Erythroblast (primary cell): ENCODE results near the gene SPEM1.

ENCODE experiments used
- DNase-seq, 2 experiments: peaks; one replicate each; lab custom pipeline; 2025; lab: John Stamatoyannopoulos, UW
- GATA1 ChIP-seq: IDR thresholded peaks from 2 replicates; pipeline ENCODE4 v1.6.1; 2011; ENCODE audit warnings: low read depth, mild to moderate bottlenecking, control low read depth, low read length, moderate library complexity
- POLR2A ChIP-seq: IDR thresholded peaks from 2 replicates; pipeline ENCODE4 v1.6.1; 2011; ENCODE audit warnings: mild to moderate bottlenecking, low read length

The SPEM1 gene

DNA sequence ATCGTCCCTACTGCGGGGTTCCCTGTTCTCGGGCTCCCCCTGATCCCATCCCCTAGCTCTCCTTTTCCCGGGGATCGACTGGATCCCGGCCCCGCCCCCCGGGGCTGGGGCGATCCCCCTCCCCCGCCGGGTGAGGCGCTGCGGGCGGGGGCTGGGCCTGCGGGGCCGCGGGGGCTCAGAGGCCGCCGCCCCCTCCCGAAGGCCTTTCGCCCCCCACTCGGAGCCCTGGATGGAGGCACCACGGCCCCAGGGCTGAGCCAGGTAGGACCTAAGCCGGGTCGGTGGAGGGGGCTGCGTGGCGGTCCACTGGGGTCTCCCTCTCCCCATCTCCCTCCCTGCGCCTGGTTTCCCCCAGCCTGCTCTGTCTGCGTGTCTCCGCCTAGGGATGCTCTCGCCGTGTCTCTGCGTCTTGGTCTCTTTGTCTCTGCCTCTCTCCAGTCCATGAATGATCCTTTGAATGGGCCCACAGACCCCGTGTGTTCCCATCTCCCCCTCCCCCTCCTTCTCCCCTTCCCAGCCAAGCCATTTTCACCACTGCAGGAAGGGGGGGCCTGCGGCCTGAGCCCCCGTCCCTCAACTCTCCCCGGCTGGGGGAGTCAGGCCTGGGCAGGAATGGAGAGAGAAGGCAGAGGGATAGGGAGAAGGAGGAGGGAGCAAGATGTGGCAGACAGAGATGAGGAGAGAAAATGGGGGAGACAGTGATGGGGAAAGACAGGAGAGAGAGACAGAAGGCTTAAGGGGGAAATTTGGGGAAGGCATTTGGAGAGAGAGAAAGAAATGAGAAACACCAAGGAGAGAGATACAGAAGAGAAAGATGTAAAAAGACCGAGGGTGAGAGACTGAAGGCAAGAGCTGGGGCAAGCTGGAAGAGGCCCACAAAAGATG lies 14.5 kb upstream of the SPEM1 start:
- DNase-seq: no peak
- TF ChIP-seq POLR2A (no peak), GATA1 (no peak)

DNA sequence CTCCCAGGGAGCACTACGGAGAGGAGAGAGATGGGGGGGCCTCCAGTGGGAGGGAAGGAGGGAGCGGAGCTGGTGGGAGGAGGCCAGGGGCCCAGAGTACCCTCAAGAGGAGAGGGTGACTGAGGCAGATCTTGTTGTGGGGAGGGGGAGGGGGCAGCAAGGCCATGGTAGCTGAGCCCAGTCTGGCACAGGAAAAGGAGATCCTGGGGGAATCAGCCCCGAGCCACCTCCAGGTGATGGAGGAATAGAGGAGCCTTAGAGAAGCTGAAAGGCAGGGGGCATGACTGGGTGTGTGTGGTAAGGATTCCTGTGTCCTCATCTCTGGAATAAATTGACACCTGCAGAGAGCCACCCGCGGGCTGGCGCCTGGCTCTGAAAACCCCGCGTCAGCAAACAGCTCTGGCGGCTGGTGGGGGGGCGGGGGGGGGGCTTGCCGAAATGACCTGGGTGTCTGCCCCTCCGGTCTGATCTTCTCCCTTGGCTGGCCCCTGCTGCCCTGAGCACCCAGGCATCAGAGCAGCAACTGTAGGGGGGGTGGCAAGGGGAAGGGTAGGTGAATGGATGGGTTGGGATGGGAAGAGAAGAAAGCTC lies 13.8 kb upstream of the SPEM1 start:
- no peak for DNase-seq
- no peak for TF ChIP-seq POLR2A
- TF ChIP-seq GATA1: no peak

DNA sequence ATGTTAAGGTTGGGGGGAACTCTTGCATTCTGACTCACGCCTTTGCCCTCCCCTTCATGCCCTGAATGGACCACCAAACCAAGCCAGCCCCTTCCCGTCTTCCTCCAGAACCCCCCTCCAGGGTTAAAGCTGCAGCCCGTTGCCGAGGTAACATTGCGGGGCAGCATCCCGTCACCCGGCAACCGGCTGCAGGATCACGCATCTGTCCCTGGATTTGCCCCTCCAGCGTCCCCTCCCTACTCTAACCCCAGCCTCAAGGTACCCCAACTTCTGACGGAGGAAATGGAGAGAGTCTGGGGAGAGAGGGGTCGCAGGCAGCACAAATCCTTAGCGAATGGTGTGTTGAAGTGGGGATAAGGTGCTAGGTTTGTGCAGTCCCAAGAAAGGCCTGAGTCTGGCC lies 13.0 kb upstream of the SPEM1 start:
- no peak for TF ChIP-seq POLR2A
- TF ChIP-seq GATA1: no peak
- no peak for DNase-seq

DNA sequence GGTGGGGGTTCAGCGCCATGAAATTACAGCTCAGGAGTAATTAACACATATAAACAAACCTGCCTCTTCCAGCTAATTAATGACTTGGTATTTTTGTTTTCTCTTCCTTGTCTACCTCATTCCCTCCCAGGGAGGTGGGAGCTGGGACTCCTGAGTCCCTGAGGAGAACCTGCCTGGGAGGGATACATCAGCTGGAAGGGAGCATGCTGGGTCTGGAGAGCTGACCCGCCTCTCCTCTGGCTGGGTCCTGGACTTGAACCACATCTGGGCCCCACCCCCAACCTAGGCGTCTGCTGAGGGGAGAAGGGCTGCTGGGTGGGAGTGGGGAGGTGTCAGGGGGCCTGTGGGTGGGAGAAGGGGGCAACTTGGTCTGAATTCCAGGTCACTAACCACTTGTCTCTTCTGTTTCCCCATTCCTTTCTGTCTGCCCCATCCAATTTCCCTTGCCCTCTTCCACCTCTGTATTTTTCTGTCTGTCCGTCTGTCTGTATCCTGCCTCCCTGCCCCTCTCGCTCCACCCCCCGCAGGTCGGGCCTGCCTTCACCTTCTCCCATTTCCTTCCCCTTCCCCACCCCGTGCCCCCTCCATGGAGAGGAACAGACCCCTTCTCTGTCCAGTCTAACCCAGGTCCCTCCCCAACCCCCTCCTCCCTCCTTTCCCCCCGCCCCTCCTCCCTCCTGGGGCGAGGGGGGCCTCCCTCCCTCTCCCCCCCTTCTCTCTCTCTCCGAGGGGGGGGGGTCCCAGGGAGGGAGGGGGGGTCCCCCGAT lies 12.5 kb upstream of the SPEM1 start, which contains the start of gene NLGN2:
Gene NLGN2, plus strand, starts transcription at position 361 of the 767 bp plus-strand sequence. CDS start 411 bp downstream, outside the sequence.
- TF ChIP-seq GATA1 (no peak), POLR2A (no peak)
- DNase-seq: no peak

DNA sequence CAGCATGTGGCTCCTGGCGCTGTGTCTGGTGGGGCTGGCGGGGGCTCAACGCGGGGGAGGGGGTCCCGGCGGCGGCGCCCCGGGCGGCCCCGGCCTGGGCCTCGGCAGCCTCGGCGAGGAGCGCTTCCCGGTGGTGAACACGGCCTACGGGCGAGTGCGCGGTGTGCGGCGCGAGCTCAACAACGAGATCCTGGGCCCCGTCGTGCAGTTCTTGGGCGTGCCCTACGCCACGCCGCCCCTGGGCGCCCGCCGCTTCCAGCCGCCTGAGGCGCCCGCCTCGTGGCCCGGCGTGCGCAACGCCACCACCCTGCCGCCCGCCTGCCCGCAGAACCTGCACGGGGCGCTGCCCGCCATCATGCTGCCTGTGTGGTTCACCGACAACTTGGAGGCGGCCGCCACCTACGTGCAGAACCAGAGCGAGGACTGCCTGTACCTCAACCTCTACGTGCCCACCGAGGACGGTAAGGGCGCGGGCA lies 11.8 kb upstream of the SPEM1 start:
- DNase-seq: no peak
- TF ChIP-seq GATA1: no peak
- TF ChIP-seq POLR2A: no peak

DNA sequence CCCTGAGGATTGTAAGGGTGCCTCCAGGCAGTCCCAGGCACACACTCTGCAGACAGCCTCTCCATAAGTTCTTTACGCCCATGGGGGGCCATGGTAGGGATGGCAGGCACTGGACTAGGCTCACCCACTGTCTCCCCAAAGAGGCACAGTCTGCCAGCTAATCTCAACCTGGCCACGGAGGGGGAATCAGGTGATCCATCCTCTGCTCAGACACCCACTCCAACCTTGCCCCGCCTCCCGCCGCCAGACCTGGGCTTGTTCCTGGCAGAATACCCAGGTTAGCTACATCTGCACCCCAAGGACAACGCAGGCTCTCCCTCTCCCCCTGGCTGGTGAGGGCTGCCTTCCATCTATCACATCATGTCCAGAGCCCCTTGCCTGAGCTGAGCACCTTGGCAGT lies 11.3 kb upstream of the SPEM1 start:
- no peak for DNase-seq

DNA sequence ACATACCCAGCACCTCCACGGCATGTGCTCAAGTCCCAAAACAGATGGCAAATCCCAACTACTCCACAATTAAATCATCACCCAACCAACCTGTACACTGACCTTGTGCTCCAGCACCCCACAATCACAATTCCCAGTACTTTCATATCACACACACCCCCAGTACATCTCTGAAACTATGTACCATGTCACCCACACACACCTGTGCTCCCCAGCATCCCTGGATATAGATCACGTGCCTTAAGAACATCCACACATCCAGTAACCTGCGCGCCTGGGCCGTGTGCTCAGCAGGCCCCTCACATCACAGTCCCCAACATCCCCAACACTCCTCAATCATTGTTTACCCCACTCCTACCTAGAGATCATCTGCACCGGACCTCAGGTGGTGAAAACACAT lies 10.4 kb upstream of the SPEM1 start:
- no peak for TF ChIP-seq POLR2A
- TF ChIP-seq GATA1: no peak
- no peak for DNase-seq

More for the DNA sequence above, 11.3 kb upstream of the SPEM1 start:
- TF ChIP-seq POLR2A: no peak
- TF ChIP-seq GATA1: no peak

DNA sequence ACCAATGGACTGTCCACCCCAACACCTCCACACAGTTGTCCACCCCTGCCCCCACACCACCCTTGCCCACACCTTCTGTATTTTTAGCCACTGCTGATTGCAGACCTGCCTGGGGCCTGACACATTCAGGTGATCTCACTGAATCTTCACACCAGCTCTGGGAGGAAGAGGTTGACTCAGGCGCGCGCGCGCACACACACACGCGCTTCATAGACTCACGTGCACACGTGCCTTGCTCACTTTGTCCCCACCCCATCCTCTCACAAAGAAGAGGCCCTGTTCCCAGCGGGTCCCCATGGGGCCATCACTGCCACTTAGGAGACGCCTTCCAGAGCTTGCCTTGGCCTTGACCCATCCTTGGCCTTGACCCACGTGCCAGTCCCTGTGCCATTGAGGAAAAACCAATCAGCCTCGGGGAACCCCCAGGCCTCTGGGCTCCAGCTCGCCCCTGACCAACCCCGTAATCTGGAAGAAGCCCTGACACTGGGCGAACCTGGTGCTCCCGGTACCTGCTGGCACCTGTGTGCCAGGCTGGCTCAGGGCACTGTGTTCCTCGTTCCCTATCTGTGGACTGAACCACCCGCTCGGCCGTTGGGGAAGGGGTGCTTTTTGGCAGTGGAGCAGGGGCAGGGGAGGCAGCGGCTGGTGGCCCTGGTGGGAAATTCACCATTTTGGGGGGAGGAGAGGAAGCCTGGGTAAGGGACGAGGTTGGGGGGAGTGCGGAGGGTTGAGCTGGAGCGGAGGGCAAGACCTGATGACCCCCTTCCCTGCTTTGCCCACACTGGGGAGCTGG lies 9.3 kb upstream of the SPEM1 start:
- TF ChIP-seq POLR2A (no peak), GATA1 (no peak)
- DNase-seq: no peak

DNA sequence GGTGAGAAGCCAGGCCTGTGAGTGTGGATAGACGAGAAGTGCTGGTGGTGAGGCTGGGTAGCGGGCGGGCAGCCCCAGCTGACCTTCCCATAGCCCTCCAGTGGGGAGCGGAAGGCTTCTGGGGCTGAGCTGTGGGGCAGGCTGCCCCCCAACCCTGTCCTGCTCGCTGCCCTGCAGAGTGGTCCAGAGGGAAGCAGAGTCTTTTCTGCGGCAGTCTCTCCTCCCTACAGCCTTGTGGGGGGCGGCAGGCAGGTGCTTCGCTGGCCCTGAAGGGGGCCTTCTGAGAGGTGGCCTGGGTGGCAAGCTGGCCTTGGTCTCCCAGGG lies 8.7 kb upstream of the SPEM1 start:
- TF ChIP-seq GATA1 (no peak), POLR2A (no peak)
- no peak for DNase-seq

DNA sequence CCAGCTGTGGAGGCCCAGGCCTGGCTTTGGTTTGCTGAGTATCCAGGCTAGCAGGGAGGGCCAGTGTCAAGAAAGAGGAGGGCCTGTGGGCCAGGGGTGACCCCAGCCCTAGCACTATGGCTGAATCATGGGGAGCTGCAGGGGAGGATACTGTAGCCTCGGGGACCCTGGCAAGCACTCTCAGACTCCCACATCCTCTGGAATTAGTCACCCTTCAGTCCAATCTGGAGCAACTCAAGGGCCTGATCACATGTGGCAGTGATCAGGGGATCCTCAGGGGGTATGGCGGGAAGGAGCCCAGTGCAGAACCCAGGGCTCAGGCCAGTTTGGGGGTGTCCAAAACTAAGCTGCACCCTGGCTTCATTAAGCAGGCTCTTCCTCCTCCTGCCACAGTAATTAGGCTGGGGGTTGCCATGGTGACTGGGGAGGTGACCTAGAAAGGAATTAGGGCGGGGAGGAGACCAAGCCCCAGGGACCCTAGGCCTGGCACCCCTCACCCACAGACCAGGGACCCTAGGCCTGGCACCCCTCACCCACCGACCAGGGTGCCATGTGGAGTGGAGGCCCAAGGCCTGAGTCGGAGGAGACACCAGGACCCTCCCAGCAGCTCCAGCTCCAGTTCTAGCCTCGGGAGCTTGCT lies 6.7 kb upstream of the SPEM1 start:
- TF ChIP-seq GATA1 (no peak), POLR2A (no peak)
- DNase-seq: no peak

DNA sequence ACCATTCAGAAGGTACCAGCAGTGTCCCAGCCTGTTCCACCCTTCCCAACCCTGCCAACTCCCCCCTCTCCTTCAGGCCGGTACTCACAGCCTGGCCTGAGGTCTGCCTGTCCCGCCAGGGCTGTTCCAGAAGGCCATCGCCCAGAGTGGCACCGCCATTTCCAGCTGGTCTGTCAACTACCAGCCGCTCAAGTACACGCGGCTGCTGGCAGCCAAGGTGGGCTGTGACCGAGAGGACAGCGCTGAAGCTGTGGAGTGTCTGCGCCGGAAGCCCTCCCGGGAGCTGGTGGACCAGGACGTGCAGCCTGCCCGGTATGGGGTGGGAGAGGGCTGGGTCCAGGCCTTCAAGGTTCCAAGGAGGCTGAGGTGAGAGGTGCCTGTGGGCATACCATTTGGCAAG lies 5.3 kb upstream of the SPEM1 start:
- no peak for DNase-seq
- TF ChIP-seq GATA1: no peak
- TF ChIP-seq POLR2A: no peak

DNA sequence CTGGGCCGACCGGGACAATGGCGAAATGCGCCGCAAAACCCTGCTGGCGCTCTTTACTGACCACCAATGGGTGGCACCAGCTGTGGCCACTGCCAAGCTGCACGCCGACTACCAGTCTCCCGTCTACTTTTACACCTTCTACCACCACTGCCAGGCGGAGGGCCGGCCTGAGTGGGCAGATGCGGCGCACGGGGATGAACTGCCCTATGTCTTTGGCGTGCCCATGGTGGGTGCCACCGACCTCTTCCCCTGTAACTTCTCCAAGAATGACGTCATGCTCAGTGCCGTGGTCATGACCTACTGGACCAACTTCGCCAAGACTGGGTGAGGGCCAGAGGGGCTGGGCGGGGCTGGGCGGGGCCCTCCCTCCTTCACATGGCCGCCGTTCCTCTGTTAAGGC lies 4.3 kb upstream of the SPEM1 start:
- no peak for TF ChIP-seq POLR2A
- no peak for DNase-seq

DNA sequence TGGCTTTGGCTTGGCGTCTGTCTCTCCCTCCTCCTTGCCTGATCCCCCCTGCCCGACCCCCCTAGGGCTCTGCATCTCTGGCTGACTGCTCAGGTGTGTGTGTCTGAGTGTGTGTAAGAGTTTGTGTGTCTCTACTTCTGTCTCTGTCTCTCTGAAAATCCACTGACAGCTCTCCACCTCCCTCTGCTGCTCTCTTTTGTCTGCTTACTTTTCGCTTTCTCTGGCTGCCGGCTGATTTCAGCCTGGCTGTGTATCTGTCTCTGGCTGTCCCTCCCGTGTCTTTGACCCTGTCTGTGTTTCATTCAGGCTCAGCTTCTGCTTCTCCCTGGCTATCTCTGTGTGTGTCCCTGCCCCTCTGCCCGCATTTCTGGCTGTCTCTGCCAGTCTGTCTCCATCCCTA lies 3.8 kb upstream of the SPEM1 start:
- TF ChIP-seq GATA1 (no peak), POLR2A (no peak)
- DNase-seq: no peak
